Esophagus squamous epithelium (tissue), 4 donors: ENCODE results near the gene CDHR2.
A peak's percentile ranks its signal among the peaks of the same experiment; 100 is the strongest.

Experiments used
- CTCF ChIP-seq, 6 experiments: fragments of 450-650 bp in 4 of 6; fragments of 200-600 bp in 2 of 6; sonication (generic) in 2 of 6; IDR thresholded peaks; one replicate each; pipeline ENCODE4 v1.5.1; 2016 to 2019; ENCODE audit warnings: antibody characterized with exemption in 6 of 6, mild to moderate bottlenecking in 4 of 6, moderate library complexity in 4 of 6
- POLR2A ChIP-seq, 4 donors: fragments of 450-650 bp; IDR thresholded peaks; one replicate each; pipeline ENCODE4 v1.6.1; 2017; ENCODE audit warnings: antibody characterized with exemption in 4 of 4, mild to moderate bottlenecking in 4 of 4, moderate library complexity in 3 of 4

- peak in 1 of 6 experiments; percentile 49 for TF ChIP-seq CTCF (IDR thresholded peaks at IDR 0.05)
- no peak for TF ChIP-seq POLR2A (IDR thresholded peaks at IDR 0.05)
These were observed 60.7 kb downstream of the CDHR2 start, which contains the start of gene GPRIN1 for GRCh38 chr5:176609724-176610434.
